TTC549 (cell line): Measurements from ENCODE around the gene CD83.
"Not testable (repeated sequence)": the region's sequence is repeated elsewhere in the genome, so short reads cannot be mapped to it uniquely, and the experiment has no call there.

Experiments
- FAIRE-seq: peaks from 2 replicates; lab custom pipeline; 2012; peaks lifted over from hg19 to GRCh38; lab: Jason Lieb, UNC

The CD83 gene, protein sequence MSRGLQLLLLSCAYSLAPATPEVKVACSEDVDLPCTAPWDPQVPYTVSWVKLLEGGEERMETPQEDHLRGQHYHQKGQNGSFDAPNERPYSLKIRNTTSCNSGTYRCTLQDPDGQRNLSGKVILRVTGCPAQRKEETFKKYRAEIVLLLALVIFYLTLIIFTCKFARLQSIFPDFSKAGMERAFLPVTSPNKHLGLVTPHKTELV

DNA sequence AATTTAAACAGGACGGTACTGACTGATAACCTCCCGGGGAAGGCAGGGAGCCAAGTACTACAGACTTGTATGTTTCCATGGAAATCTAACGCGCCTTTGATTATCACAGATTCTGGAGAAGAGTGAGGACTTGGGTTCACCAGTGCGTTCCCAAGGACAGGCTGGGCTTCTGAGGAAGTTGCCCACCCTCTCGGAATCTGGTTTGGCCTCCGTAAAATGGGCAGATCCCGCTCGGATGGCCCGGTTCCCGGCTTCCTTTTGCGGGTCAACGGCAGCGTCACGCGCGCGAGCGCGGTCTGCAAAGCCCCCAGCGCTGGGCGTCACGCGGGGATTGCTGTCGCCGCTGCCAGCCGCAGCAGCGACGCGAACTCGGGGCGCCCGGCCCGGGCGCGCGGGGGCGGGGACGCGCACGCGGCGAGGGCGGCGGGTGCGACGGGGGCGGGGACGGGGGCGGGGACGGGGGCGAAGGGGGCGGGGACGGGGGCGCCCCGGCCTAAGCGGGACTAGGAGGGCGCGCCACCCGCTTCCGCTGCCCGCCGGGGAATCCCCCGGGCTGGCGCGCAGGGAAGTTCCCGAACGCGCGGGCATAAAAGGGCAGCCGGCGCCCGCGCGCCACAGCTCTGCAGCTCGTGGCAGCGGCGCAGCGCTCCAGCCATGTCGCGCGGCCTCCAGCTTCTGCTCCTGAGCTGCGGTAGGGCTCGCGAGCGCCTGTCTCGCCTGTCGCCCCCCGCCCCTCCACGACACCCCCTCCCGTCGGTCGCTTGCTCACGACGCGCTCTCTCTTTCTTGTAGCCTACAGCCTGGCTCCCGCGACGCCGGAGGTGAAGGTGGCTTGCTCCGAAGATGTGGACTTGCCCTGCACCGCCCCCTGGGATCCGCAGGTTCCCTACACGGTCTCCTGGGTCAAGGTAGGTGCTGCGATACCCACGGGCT lies at the start of gene CD83:
Gene CD83 (plus strand): TSS at position 615 of the 933 bp plus-strand sequence. CDS start 40 bp downstream, at position 655.
- FAIRE-seq: no peak

DNA sequence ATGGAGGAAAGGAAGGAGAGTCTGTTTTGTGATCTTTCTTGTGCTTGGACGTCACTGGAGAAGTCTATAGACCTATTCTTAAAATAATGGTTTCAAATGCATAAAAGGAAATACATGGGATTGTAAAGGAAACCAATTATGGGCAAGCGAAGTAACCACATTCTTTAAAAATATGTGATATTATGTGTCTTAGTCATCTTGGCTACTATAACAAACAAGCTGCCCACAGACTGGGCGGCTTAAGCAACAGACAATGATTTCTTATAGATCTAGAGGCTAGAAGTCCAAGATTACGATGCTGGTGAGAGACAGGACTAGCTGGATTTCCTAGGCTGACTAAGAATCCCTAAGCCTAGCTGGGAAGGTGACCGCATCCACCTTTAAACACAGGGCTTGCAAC lies 49.4 kb upstream of the CD83 start:
- no peak for FAIRE-seq

DNA sequence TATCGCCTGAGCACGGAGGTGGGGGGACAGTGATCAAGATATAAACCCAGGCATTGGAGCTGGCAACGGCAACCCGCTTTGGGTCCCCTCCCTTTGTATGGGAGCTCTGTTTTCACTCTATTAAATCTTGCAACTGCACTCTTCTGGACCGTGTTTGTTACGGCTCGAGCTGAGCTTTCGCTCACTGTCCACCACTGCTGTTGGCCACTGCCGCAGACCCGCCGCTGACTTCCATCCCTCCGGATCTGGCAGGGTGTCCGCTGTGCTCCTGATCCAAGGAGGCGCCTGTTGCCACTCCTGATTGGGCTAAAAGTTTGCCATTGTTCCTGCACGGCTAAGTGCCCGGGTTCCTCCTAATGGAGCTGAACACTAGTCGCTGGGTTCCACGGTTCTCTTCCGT lies 48.9 kb upstream of the CD83 start:
- no peak for FAIRE-seq

DNA sequence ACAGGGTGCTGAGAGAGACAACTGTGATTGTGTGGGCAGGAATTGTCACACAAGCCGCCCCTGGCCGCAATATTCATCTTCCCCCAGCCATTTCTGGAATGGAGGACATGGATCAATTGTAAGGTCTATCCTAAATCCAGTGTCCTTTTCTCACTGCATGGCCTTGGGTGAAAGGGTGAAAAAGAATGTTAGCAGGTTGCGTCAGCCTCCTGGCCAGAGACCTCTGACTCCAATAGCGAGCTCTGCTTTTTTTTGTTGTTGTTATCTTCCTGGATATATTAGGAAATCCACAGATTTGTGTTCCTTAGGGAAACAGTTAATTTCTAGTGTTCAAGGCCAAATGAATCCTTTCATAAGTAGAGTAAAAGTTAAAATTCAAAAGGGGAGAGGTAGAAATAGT lies 47.1 kb upstream of the CD83 start:
- FAIRE-seq: no peak

DNA sequence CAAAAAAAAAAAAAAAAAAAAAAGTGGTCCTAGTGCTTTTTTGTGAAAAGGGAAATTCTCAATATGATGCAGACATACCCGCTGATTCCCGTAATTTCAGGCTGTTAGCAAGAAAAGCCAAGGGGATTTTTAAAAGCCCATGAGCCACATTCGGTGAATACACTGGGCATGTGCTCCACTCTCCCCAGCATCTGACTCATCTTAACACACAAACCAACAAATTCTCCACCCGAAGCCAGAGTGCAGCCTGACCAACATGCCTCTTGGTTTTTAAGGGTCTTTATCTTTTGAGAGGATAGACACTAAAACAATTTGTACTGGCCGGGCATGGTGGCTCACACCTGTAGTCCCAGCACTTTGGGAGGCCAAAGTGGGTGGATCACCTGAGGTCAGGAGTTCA lies 45.5 kb upstream of the CD83 start:
- no peak for FAIRE-seq

DNA sequence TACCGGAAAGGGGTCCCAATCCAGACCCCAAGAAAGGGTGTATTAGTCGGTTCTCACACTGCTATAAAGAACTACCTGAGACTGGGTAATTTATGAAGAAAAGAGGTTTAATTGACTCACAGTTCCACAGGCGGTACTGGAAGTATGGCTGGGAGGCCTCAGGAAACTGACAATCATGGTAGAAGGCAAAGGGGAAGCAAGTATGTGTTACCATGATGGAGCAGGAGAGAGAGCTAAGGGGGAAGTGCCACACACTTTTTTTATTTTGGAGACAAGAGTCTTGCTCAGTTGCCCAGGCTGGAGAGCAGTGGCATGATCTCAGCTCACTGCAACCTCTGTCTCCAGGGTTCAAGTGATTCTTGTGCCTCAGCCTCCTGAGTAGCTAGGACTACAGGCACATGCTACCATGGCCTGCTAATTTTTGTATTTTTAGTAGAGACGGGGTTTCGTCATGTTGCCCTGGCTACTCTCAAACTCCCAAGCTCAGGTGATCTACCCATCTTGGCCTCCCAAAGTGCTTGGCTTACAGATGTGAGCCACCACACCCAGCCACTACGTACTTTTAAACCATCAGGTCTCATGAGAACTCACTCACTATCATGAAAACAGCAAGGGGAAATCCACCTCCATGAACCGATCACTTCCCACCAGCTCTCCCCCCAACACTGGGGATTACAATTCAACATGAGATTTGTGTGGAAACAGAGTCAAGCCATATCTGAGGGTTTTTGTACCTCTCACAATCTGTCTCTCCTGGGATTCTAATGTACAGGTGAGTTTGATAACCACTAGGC lies 43.8 kb upstream of the CD83 start:
- FAIRE-seq: not testable (repeated sequence)

DNA sequence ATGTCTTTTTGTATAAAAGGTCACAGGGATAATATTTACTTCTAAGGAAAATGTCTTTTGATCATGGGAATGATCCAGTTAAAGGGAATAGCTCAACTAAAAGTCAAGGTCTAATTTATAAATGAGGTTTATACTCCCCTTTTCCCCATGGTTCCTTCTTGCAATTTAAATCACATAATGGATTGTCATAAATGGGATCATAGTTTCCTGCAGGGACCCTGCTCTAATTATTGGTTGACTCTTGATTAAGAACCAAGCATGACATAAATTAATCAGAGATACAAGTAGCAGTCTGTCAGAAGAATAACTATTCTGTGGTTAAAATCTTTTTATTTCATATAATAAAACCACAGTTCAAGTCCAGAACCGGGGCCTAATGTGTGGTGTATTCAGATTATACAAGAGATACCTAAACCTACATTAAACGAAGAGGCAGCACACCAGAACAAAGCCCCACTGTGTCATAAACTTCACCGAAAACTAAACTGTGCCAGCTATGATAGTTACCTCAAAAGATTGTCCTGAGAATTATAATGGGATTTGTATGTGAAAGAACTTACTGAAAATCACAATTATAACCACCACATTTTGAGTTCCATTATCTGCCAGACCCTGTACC lies 43.0 kb upstream of the CD83 start:
- no peak for FAIRE-seq

DNA sequence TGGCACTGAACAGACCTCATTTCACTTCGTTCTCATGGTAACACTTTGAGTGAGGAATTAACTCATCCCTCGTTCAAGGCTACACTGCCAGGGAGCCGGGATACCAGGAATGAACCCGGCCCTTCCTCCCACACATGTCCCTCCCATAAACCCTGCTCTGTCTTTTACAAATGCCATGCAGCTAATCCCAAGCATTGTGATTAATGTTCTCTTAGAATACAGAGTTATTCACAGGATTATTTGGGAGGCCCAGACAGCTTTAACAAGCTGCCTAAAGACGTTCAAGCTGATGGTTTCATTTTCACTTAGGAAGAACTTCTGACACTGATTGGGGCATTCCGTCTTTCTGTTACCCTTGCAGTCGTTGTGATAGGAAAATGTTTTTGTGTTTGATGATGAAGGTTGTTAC lies 42.5 kb upstream of the CD83 start:
- FAIRE-seq: no peak

DNA sequence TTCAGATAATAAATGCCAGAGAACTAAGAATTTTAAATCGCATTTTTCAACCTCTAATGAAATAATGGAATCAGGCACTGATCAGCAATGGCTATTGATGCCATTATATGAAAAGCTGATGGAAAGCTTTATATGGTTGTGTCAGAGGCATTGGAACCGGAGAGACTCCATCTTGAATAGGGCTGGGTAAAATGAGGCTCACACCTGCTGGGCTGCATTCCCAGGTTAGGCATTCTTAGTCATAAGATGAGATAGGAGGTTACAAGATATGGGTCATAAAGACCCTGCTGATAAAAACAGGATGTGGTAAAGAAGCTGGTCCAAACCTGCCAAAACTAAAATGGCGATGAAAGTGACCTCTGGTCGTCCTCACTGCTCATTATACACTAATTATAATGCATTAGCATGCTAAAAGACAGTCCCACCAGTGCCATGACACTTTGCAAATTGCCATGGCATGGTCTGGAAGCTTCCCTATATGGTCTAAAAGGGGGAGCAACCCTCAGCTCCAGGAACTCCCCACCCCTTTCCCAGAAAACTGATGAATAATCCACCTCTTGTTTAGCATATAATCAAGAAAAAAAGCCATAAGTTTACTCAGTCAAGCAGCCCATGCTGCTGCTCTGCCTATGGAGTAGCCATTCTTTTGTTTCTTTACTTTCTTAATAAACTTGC lies 40.2 kb upstream of the CD83 start:
- no peak for FAIRE-seq

DNA sequence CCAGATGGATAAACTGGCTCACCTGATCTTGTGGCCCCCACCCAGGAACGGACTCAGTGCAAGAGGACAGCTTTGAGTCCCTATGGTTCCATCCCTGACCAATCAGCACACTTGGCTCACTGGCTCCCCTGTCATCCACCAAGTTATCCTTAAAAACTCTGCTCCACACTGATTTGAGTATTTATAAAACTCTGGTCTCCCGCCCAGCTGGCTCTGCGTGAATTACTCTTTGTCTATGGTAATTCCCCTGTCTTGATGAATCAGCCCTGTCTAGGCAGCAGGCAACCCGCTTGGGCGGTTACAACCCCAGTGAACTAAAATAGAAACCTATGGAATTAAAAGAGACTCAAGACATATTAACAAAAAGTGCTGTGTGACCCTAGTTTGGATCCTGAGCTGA lies 38.1 kb upstream of the CD83 start:
- no peak for FAIRE-seq

DNA sequence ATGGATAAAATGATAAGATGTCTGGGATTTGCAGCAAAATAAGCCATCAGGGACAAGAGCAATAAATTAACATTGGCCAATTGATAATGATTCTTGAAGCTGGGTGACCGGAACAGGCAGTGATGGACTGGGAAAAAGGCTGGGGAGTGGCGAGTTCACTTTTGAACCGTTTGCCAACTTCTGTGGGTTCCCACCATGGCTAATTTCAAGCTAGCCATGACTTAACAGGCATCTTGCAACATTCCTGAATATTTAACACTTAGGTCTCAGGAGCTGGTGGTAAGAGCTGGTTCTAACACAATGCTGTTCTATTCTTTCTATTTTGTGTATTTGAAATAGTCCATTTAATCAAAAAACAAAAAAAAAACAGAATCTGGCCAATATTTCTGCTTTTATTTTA lies 37.6 kb upstream of the CD83 start:
- no peak for FAIRE-seq

DNA sequence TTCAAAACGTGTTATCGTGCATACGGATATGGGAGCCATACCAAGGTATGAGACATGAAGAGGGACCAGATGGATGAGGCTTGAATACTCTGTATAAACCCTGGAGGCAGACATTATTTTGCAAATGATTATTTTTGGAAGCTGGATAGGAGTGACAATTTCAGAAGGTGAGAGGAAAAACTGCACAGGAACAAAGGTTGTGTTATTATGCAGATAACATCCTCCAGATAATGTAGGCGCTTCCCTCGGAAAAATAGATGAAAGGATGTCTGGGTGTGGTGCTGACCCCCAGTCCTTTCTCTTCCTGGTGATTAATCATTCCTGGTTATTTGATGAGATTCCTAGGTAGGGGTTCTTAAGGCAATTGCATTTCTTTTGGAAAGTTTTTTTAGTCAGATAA lies 36.4 kb upstream of the CD83 start:
- no peak for FAIRE-seq

DNA sequence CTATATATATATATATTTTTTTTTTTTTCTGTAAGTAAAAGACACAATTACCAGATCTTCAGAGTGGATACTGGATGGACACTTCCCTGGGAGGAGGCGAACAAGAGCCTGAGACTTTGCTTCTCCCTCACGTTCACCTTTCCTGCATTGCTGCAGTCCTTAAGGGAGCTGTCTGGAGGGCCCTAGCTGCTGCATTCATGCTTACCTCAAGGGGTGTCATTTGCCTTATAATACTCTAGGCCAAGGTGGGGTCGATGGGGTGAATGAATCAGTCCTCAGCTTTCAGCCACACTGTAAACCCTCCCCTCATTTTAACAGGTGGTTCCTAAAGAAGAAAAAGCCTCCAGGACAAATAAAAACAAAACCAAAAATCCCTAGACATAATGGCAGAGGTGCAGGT lies 34.8 kb upstream of the CD83 start:
- no peak for FAIRE-seq

DNA sequence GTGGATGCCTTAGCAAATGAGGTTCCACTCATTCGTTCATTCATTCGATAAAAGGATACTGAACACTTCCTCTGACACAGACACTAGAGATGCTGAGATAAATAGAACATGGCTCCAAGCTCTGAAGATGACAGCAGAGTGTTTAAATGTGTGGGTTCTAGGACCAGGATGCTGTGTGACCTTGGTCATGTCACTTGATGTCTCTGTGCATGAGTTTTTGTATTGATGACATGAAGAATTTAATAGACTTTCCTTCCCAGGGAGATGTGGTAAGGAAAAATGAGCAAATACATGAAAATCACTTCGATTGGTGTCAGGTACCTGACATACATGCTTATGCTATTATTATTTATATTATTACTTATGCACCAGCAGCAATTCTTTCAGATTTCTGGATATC lies 34.3 kb upstream of the CD83 start:
- no peak for FAIRE-seq

DNA sequence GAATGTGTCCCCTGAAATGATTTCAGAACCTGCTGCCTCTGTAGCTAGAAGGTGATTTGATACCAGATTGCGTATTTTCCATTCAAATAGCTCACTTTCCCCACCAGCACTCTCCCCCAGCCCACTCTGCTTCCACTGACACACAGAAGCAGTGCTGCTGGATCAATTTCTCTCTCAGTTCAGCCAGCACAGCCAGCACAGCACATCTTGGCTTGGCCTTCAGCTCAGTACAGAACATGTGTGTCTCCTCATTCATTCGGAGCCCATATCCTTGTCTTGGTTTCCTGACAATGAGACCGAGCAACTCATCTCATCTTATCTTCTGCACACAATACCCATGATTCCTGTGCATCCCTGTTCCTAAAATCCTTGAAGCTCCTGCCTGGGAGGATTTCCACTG lies 33.8 kb upstream of the CD83 start:
- FAIRE-seq: no peak

DNA sequence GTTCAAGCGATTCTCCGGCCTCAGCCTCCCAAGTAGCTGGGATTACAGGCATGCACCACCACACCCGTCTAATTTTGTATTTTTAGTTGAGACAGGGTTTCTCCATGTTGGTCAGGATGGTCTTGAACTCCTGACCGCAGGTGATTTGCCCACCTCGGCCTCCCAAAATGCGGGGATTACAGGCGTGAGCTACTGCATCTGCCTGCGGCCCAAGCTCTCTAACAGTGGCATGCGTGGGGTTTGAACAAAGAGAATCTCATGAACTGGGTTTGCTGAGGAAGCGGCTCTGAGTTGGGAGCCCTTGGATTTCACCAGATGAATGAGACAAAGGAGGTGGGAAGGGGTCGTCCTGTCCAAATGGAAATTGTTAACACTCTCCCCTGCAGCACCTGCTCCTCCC lies 33.2 kb upstream of the CD83 start:
- FAIRE-seq: no peak

DNA sequence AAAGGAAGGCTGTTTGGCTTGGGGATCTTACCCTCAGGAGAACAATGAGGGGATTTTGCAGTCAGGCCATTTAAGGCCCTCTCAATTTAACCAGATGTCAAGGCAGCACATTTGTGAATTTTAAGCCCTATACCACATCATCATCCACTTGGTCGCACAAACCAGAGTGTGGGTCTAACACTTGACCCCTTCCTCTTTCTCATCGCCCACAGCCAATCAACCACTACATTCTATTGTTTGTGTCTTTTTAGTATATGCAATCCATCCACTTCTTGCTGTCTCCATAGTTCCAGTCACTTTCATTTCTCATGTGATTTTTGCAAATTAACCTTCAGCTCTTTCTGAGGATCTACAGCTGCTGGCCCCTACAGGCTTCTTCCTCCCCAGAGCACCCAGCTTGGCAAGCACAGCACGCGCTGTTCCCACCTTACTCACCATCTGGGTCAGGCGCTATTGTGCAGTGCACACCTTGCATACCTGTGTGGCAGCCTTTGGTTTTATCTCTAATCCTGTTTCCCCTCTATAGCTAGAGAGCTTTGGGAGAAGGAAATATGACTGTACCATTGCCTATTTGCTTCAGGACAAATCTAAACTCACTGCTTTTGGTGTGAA lies 32.3 kb upstream of the CD83 start:
- FAIRE-seq: no peak

DNA sequence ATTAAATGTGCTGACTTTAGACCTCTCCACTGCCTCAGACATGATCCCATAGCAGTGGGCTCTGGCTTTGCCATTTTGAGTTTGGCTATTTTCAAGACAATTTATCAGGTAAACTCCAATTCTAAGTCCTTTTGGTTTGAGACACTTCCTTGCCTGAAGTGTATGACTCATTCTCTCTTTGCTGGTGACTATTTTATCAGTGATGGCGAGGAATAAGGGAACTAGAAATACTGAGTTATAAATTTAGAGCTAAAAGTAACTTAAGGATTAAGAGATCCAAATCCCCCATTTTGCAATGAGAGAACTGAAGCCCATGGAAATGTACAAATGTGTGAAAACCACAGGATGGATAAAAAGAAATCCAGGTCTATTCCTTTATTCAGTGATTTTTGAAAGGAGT lies 30.9 kb upstream of the CD83 start:
- FAIRE-seq: no peak

DNA sequence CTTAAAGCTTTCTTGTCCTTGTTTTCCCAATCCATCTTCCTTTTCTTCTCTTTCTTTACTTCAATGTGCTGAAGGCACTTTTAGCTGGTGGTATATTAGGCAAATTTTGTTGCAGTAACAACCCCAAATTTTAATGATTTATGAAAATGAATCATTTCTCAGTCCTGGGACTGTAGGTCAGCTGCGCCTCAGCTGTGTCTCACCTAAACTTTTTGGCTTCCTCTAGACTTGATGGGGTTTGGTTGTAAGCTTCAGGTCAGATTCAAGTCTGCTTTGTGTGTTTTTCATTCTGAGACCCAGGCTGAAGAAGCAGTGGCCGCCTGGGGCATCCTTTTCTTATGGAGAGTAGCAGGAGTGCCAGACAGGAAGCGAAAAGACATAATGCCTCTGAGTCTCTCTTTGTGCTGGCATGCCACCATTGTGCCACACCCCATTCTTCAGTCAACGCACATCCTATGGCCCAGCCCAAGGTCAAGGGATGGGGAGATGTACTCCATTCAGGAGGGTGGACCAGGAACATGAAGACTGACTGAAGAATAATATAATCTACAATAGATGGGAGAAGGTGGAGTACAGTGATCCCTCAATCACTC lies 28.9 kb upstream of the CD83 start:
- FAIRE-seq: no peak

DNA sequence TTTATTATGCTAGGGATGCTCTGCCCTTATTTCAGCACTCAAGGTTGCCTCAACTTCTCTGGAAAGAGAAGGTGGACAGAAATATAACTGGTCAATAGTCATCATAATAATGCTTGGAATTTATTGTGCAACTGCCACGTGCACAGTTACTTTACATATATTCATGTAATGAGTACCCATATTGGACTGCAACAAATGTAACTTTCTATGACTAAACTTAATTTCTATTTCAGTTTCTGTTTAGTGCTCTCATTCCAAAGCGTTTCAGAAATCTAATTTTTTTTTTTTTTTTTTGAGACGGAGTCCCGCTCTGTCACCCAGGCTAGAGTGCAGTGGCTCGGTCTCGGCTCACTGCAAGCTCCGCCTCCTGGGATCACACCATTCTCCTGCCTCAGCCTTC lies 28.3 kb upstream of the CD83 start:
- no peak for FAIRE-seq

DNA sequence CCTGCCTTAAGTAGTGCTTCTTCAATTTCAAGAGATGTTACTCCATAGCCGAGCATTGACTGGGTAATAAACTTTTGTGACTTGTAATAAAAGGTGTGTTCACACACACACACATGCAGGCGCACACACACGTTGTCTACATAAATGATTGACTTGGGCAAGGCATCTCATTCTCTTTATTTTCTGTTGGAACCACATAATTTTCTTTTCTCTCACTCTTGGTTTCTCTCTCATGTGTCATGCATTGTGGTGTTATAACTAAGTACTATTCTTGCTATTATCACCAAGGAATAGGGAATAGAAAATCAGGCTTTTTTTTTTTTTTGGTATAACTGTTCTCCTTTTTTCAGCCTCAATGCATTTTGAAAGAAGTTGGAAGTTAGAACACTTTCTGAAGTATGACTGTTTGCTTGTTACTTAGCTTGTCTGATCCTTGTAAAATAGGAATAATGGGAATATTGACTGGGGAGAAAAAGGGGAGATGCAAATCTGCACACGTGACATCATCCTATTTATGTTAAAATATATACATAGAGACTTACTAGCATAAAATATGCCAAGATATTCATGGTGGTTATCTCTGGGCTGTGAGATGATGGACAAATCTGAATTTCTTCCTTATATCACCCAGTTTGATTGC lies 26.1 kb upstream of the CD83 start:
- FAIRE-seq: no peak
